MCF 10A (cell line): ENCODE data around the gene BCAS1. TPM values are rescaled to one million over a fixed set of nuclear protein-coding genes. Genes with fewer than 3 reads are reported as not detected.

Experiments
- BruUV-seq: library from RNA; stranded (reverse); fragments of 400-500 nt; replicated peaks from 2 replicates; lab custom pipeline; 2021; lab: Mats Ljungman, UMichigan
- CTCF ChIA-PET: fragments of 300-600 bp; sonication (Branson Sonifier 250); formaldehyde crosslinking; extraction: SDS; loops from one replicate; lab custom pipeline; 2021; ENCODE audit warnings: antibody characterized with exemption, inconsistent platforms; lab: Yijun Ruan, JAX
- POLR2A ChIA-PET: fragments of 300-600, 350-650 bp; sonication (Branson Sonifier 250); formaldehyde crosslinking; extraction: SDS; loops from one replicate; lab custom pipeline; 2020; ENCODE audit warnings: antibody characterized with exemption, inconsistent platforms; lab: Yijun Ruan, JAX
- DNase-seq: peaks from one replicate; pipeline ENCODE4 v3.0.0-alpha.2; 2018; ENCODE audit not compliant: unreplicated experiment
- H3K27ac Mint-ChIP-seq: one replicate; pipeline ENCODE4 v1.8.0; 2022; ENCODE audit warnings: mild to moderate bottlenecking, low read depth, mixed read lengths; ENCODE audit not compliant: unreplicated experiment
- H3K27me3 Mint-ChIP-seq: one replicate; pipeline ENCODE4 v1.8.0; 2022; ENCODE audit warnings: mixed read lengths; ENCODE audit not compliant: insufficient read depth, unreplicated experiment
- H3K36me3 Mint-ChIP-seq: one replicate; pipeline ENCODE4 v1.8.0; 2022; ENCODE audit warnings: mild to moderate bottlenecking, moderate library complexity, mixed read lengths; ENCODE audit not compliant: insufficient read depth, unreplicated experiment
- H3K4me1 Mint-ChIP-seq: one replicate; pipeline ENCODE4 v1.8.0; 2022; ENCODE audit warnings: mixed read lengths; ENCODE audit not compliant: insufficient read depth, unreplicated experiment
- H3K4me3 Mint-ChIP-seq: one replicate; pipeline ENCODE4 v1.8.0; 2022; ENCODE audit warnings: mild to moderate bottlenecking, moderate library complexity, mixed read lengths; ENCODE audit not compliant: unreplicated experiment
- H3K9me3 Mint-ChIP-seq: one replicate; pipeline ENCODE4 v1.8.0; 2022; ENCODE audit warnings: mixed read lengths; ENCODE audit not compliant: unreplicated experiment
- intact Hi-C: fragments of 100-400 bp; cut with micrococcal nuclease; formaldehyde crosslinking; loops from 2 replicates; pipeline ENCODE4 v1.14.1; 2022
- total RNA-seq: library from RNA; stranded (reverse); gene quantifications from 2 replicates; pipeline ENCODE4 v1.2.3, GENCODE V29; 2022
- TF ChIP-seq, protein P1 (sequence below): fragments of 200-600 bp; IDR thresholded peaks from one replicate; pipeline ENCODE4 v1.8.0; 2022; ENCODE audit warnings: antibody characterized with exemption, mild to moderate bottlenecking; ENCODE audit not compliant: unreplicated experiment

The BCAS1 gene
- total RNA-seq, 1 experiment from 2014 or later, result not detected

DNA sequence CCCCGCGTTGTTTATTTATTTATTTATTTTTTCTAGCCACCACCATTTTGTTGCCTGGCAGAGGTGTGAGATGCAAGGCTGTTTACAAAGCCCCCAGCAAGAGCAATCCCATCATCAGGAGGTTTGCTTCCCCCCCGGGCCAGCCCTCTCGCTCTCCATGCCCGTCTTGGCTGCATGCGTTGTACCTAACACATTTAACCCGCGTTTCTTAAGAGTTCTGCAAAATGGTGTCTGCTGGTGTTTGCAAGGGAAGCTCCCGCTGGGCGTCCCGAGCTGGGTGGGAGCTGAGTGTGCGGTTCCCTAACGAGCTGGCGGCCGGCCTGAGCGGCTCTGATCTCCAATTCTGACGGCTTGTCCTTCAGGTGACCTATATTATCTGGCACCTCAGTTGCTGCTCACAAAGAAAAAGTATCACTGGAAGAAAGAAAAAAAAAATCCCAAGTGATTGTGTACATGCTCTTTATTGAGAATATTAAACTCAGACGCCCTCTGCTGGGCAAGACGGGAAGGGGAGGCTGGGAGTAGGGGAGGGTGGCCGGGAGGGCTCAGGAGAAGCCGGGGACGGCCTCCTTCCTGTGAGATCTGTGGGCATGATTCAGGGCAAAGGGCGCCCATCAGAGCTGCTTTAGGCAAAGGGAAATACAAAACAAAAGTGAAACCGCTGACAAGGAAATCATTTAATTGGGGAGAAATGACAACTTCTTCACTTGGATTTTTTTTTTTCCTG, 154.8 kb downstream of the BCAS1 start:
- H3K4me3 Mint-ChIP-seq, result peak overlapping the region; percentile 76
- BruUV-seq, result no TSS peak
- ChIA-PET POLR2A (interaction anchor here (0.6 to 5.4 kb wide), 36 partner anchors 9 to 1068 kb away, joined by 3 to 104 read pairs (median 5); partner anchors contain the start of genes PFDN4 and ZNF217), CTCF (interaction anchor here (0.5 to 7.6 kb wide), 87 partner anchors 9 to 1603 kb away, joined by 3 to 163 read pairs (median 4); partner anchors contain the start of gene PFDN4)
- H3K4me1 Mint-ChIP-seq, result peaks cover 37% of the 10 kb centered on the region
- DNase-seq, result peak; percentile 94
- H3K27ac Mint-ChIP-seq, result peak overlapping the region; percentile 89
- TF ChIP-seq, protein P1, sequence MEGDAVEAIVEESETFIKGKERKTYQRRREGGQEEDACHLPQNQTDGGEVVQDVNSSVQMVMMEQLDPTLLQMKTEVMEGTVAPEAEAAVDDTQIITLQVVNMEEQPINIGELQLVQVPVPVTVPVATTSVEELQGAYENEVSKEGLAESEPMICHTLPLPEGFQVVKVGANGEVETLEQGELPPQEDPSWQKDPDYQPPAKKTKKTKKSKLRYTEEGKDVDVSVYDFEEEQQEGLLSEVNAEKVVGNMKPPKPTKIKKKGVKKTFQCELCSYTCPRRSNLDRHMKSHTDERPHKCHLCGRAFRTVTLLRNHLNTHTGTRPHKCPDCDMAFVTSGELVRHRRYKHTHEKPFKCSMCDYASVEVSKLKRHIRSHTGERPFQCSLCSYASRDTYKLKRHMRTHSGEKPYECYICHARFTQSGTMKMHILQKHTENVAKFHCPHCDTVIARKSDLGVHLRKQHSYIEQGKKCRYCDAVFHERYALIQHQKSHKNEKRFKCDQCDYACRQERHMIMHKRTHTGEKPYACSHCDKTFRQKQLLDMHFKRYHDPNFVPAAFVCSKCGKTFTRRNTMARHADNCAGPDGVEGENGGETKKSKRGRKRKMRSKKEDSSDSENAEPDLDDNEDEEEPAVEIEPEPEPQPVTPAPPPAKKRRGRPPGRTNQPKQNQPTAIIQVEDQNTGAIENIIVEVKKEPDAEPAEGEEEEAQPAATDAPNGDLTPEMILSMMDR, result peak; percentile 75
- intact Hi-C loops, result loop anchor here (1.0 to 5.0 kb wide), 7 partner anchors 25 to 337 kb away; no protein-coding TSS in a partner anchor
- no peaks in the 10 kb centered on the region for H3K36me3 Mint-ChIP-seq
- no peaks in the 10 kb centered on the region for H3K27me3 Mint-ChIP-seq
- no peaks in the 10 kb centered on the region for H3K9me3 Mint-ChIP-seq

DNA sequence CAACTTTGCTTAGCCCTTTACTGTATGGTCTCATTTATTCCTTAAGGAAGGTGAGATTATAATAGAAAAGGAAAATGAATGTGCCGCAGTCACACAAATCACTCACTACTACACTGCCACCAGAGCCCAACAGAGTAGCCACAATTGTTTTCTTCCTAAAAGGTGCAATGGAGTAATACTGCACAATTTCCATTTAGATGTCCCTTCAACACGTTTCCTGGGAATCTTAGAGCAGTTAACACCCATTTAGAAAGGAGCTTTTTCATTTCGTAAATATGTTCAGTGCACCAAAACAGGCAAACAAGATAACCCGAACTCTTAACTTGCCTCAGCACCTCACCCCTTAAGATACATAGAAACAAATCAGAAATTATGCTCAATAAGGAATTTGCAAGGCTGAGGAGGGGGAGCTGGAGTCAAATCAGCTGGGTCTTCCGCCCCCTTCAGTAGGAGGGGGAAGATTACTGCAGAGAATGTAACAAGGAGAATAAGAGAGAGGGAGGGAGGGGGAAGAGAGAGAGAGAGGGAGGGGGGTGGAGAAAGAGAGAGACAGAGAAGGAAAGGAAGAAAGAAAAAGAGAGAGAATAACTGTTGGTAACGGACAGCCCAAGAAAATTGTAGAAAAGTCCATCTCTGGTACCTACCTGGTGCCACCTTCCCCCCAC, 155.5 kb downstream of the BCAS1 start:
- intact Hi-C loops, result loop anchor here (1.0 to 5.0 kb wide), 7 partner anchors 25 to 337 kb away; no protein-coding TSS in a partner anchor
- H3K9me3 Mint-ChIP-seq, result no peaks in the 10 kb centered on the region
- CTCF ChIA-PET, result interaction anchor here (0.6 to 7.6 kb wide), 58 partner anchors 8 to 1602 kb away, joined by 3 to 163 read pairs (median 4); partner anchors contain the start of gene PFDN4
- no peak for DNase-seq
- H3K4me3 Mint-ChIP-seq, result peak overlapping the region; percentile 76
- H3K27me3 Mint-ChIP-seq, result no peaks in the 10 kb centered on the region
- H3K27ac Mint-ChIP-seq, result peak overlapping the region; percentile 89
- BruUV-seq, result no TSS peak
- peaks cover 37% of the 10 kb centered on the region for H3K4me1 Mint-ChIP-seq
- no peaks in the 10 kb centered on the region for H3K36me3 Mint-ChIP-seq
- TF ChIP-seq, protein P1, result no peak
- POLR2A ChIA-PET, result interaction anchor here (0.6 to 5.4 kb wide), 24 partner anchors 8 to 335 kb away, joined by 3 to 104 read pairs (median 10); partner anchors contain the start of genes PFDN4 and ZNF217

DNA sequence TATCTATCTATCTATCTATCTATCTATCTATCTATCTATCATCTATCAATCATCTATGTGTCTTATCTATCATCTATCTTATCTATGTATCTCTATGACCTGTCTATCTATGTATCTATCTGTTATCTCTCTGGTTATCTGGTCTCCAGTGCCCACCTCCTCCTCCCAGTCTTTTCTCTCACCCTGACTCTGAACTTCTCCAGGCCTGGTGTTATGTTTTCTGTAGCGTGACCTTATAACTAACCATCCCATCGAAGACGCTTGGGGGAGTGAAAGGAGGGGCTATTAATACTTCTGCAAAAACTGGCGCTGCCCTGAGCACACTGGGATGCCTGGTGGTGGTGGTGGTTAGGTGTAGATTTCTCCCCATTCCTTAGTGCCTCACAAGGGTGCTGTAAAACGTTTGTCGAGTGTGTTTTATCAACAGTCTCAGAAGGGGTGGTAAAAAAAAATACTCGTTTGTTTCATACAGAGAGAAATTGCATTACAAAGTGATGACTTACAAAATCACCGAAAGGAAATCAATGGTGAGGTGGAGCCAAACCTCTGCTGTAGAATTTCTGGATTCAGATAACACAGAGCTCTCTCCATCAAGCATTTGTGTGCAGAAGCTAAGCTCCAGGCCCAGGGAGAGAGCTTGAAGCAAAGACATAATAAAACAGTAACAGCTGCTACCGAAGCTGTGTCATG, 156.2 kb downstream of the BCAS1 start:
- no peaks in the 10 kb centered on the region for H3K36me3 Mint-ChIP-seq
- no peak overlapping the region for H3K27ac Mint-ChIP-seq
- H3K27me3 Mint-ChIP-seq, result no peaks in the 10 kb centered on the region
- H3K4me1 Mint-ChIP-seq, result peaks cover 37% of the 10 kb centered on the region
- POLR2A ChIA-PET, result interaction anchor here (0.7 to 5.4 kb wide), 18 partner anchors 8 to 334 kb away, joined by 3 to 104 read pairs (median 18); partner anchors contain the start of gene ZNF217
- TF ChIP-seq, protein P1, result no peak
- intact Hi-C loops, result loop anchor here (2.0 kb wide), 2 partner anchors 85 to 291 kb away; no protein-coding TSS in a partner anchor
- no peaks in the 10 kb centered on the region for H3K9me3 Mint-ChIP-seq
- no peak overlapping the region for H3K4me3 Mint-ChIP-seq
- CTCF ChIA-PET, result interaction anchor here (0.6 to 7.6 kb wide), 27 partner anchors 7 to 569 kb away, joined by 3 to 163 read pairs (median 5); no protein-coding TSS in a partner anchor
- DNase-seq, result no peak
- BruUV-seq, result no TSS peak
